ENCODE data around the gene TMPRSS4.

TMPRSS4 gene

GRCh38 chr11:118142809-118143208 lies 65.9 kb downstream of the TMPRSS4 start:
- TF ChIP-seq ZFX (IDR thresholded peaks at IDR 0.05) (no peak), CTCF (conservative IDR thresholded peaks at IDR 0.05) (no peak)
- no peak overlapping the region for H3K27ac ChIP-seq

- no peak overlapping the region for H3K27ac ChIP-seq
- no peak for TF ChIP-seq ZFX (IDR thresholded peaks at IDR 0.05)
- TF ChIP-seq CTCF (conservative IDR thresholded peaks at IDR 0.05): no peak
Measured at GRCh38 chr11:118143661-118144185, 66.8 kb downstream of the TMPRSS4 start.

GRCh38 chr11:118144301-118145268 lies 67.7 kb downstream of the TMPRSS4 start:
- TF ChIP-seq CTCF (conservative IDR thresholded peaks at IDR 0.05) (no peak), ZFX (IDR thresholded peaks at IDR 0.05) (no peak)
- no peak overlapping the region for H3K27ac ChIP-seq

GRCh38 chr11:118145285-118146227 lies 68.7 kb downstream of the TMPRSS4 start:
- TF ChIP-seq CTCF (conservative IDR thresholded peaks at IDR 0.05) (peak; percentile 90), ZFX (IDR thresholded peaks at IDR 0.05) (no peak)
- peak overlapping the region; percentile 19; the same call in 1 of the 2 replicates for H3K27ac ChIP-seq

- no peak for TF ChIP-seq ZFX (IDR thresholded peaks at IDR 0.05)
- no peak for TF ChIP-seq CTCF (conservative IDR thresholded peaks at IDR 0.05)
- H3K27ac ChIP-seq: no peak overlapping the region
Measured at GRCh38 chr11:118146554-118146953, 69.7 kb downstream of the TMPRSS4 start.

- no peak for TF ChIP-seq CTCF (conservative IDR thresholded peaks at IDR 0.05)
- TF ChIP-seq ZFX (IDR thresholded peaks at IDR 0.05): no peak
- H3K27ac ChIP-seq: no peak overlapping the region
Measured at GRCh38 chr11:118147502-118147901, 70.6 kb downstream of the TMPRSS4 start.

Data from C4-2B (cell line).